ENCODE measurements around the gene TMEM132D. TPM values are rescaled to one million over a fixed set of nuclear protein-coding genes. Genes with fewer than 3 reads are reported as not detected.

Gene TMEM132D
- polyA plus RNA-seq, 1 donor from 2014 or later = 1.3 TPM

DNA sequence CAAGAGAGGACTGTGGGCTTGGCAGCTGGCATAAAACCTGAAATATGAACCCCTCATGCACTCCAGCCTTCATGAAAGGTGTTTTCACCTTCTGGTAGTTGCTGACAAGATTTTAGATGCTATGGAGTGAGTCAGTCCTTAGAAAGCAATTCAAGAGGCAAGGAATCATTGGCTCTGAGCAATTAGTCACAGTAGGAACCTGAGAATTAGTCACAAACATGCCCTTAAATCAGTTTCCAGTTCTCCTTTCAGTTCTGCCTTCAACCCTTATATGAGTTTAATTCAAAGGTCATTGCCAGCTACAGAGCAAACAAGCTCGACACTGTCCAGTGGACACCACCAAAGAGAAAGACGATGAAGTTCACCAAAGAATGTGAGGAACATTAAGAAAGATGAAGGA, 578.3 kb downstream of the TMEM132D start:
- no peaks in the 10 kb centered on the region for H3K27me3 ChIP-seq (ENCODE audit: insufficient read depth, low read depth, low read length)
- no peak overlapping the region for H3K4me2 ChIP-seq (ENCODE audit: low read length)
- no peaks in the 10 kb centered on the region for H3F3A ChIP-seq (ENCODE audit: insufficient read depth, low read length, poor library complexity, severe bottlenecking)
- no peaks in the 10 kb centered on the region for H3K9me3 ChIP-seq (ENCODE audit: low read length)
- no peak overlapping the region for H3K9ac ChIP-seq (ENCODE audit: low read length)
- H4K20me1 ChIP-seq (ENCODE audit: insufficient read depth) = no peaks in the 10 kb centered on the region
- no peaks in the 10 kb centered on the region for H3K9me2 ChIP-seq (ENCODE audit: insufficient read depth, low read length)
- H3K79me2 ChIP-seq (replicated peaks; ENCODE audit: insufficient read depth, low read length) = no peaks in the 10 kb centered on the region
- no peak overlapping the region for H3K27ac ChIP-seq (ENCODE audit: low read length)
- H3K4me3 ChIP-seq (ENCODE audit: low read length) = no peak overlapping the region
- H3K36me3 ChIP-seq (ENCODE audit: insufficient read depth, low read length) = no peaks in the 10 kb centered on the region
- no peak overlapping the region for H2AFZ ChIP-seq (ENCODE audit: low read depth, low read length)
- TF ChIP-seq EZH2 (IDR thresholded peaks at IDR 0.05; ENCODE audit: borderline replicate concordance, insufficient read depth, low read length, poor library complexity, severe bottlenecking) = no peak
- no peak for TF ChIP-seq POLR2AphosphoS5 (IDR thresholded peaks at IDR 0.05)
- TF ChIP-seq, protein P1, sequence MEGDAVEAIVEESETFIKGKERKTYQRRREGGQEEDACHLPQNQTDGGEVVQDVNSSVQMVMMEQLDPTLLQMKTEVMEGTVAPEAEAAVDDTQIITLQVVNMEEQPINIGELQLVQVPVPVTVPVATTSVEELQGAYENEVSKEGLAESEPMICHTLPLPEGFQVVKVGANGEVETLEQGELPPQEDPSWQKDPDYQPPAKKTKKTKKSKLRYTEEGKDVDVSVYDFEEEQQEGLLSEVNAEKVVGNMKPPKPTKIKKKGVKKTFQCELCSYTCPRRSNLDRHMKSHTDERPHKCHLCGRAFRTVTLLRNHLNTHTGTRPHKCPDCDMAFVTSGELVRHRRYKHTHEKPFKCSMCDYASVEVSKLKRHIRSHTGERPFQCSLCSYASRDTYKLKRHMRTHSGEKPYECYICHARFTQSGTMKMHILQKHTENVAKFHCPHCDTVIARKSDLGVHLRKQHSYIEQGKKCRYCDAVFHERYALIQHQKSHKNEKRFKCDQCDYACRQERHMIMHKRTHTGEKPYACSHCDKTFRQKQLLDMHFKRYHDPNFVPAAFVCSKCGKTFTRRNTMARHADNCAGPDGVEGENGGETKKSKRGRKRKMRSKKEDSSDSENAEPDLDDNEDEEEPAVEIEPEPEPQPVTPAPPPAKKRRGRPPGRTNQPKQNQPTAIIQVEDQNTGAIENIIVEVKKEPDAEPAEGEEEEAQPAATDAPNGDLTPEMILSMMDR (IDR thresholded peaks at IDR 0.05; ENCODE audit: poor library complexity, severe bottlenecking) = no peak
- no peak for TF ChIP-seq SMC3 (conservative IDR thresholded peaks at IDR 0.05; ENCODE audit: poor library complexity)
- no peak for TF ChIP-seq EP300 (conservative IDR thresholded peaks at IDR 0.05; ENCODE audit: poor library complexity, severe bottlenecking)
- TF ChIP-seq, protein P2, sequence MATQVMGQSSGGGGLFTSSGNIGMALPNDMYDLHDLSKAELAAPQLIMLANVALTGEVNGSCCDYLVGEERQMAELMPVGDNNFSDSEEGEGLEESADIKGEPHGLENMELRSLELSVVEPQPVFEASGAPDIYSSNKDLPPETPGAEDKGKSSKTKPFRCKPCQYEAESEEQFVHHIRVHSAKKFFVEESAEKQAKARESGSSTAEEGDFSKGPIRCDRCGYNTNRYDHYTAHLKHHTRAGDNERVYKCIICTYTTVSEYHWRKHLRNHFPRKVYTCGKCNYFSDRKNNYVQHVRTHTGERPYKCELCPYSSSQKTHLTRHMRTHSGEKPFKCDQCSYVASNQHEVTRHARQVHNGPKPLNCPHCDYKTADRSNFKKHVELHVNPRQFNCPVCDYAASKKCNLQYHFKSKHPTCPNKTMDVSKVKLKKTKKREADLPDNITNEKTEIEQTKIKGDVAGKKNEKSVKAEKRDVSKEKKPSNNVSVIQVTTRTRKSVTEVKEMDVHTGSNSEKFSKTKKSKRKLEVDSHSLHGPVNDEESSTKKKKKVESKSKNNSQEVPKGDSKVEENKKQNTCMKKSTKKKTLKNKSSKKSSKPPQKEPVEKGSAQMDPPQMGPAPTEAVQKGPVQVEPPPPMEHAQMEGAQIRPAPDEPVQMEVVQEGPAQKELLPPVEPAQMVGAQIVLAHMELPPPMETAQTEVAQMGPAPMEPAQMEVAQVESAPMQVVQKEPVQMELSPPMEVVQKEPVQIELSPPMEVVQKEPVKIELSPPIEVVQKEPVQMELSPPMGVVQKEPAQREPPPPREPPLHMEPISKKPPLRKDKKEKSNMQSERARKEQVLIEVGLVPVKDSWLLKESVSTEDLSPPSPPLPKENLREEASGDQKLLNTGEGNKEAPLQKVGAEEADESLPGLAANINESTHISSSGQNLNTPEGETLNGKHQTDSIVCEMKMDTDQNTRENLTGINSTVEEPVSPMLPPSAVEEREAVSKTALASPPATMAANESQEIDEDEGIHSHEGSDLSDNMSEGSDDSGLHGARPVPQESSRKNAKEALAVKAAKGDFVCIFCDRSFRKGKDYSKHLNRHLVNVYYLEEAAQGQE (IDR thresholded peaks at IDR 0.05; ENCODE audit: borderline replicate concordance) = no peak
- TF ChIP-seq TAF1 (IDR thresholded peaks at IDR 0.05; ENCODE audit: low read depth) = no peak

DNA sequence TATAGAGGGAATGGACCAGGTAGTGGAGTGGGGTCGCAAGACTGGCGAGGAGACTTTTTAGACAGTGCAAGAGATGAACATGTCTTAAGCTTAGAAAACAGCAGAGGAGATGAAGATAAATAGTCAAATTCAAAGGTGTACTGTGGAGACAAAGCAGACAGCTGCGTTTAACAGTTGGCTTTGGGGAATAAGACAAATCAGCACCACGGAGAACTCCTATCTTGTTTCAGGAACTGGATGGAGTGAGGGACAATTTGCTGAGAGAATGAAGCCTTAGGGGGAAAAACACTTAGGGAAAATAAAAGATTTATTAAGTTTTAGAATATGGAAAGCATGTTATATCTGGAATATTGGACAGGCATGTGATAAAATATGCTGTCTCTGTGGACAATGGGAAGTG, 591.8 kb downstream of the TMEM132D start:
- Histone ChIP-seq H3K27ac (ENCODE audit: low read length) (no peak overlapping the region), H3K9ac (ENCODE audit: low read length) (no peak overlapping the region), H3K4me3 (ENCODE audit: low read length) (no peak overlapping the region), H3K4me2 (ENCODE audit: low read length) (no peak overlapping the region), H3K27me3 (ENCODE audit: insufficient read depth, low read depth, low read length) (no peaks in the 10 kb centered on the region), H3K36me3 (ENCODE audit: insufficient read depth, low read length) (no peaks in the 10 kb centered on the region), H3K9me3 (ENCODE audit: low read length) (no peaks in the 10 kb centered on the region), H2AFZ (ENCODE audit: low read depth, low read length) (no peak overlapping the region), H3K79me2 (replicated peaks; ENCODE audit: insufficient read depth, low read length) (no peaks in the 10 kb centered on the region), H3K9me2 (ENCODE audit: insufficient read depth, low read length) (no peaks in the 10 kb centered on the region), H4K20me1 (ENCODE audit: insufficient read depth) (no peaks in the 10 kb centered on the region), H3F3A (ENCODE audit: insufficient read depth, low read length, poor library complexity, severe bottlenecking) (no peaks in the 10 kb centered on the region)
- TF ChIP-seq POLR2AphosphoS5 (IDR thresholded peaks at IDR 0.05) = no peak
- no peak for TF ChIP-seq MXI1 (conservative IDR thresholded peaks at IDR 0.05; ENCODE audit: poor library complexity, severe bottlenecking)
- no peak for TF ChIP-seq EP300 (conservative IDR thresholded peaks at IDR 0.05; ENCODE audit: poor library complexity, severe bottlenecking)
- TF ChIP-seq SMC3 (conservative IDR thresholded peaks at IDR 0.05; ENCODE audit: poor library complexity) = no peak
- TF ChIP-seq, protein P1 (IDR thresholded peaks at IDR 0.05; ENCODE audit: poor library complexity, severe bottlenecking) = no peak
- no peak for TF ChIP-seq EZH2 (IDR thresholded peaks at IDR 0.05; ENCODE audit: borderline replicate concordance, insufficient read depth, low read length, poor library complexity, severe bottlenecking)

Measured in neural cell (in vitro differentiated cells).